GM03348 (cell line): ENCODE results near the gene PDE4D.
"Not testable (repeated sequence)": the region's sequence is repeated elsewhere in the genome, so short reads cannot be mapped to it uniquely, and the experiment has no call there.

Experiments used
- DNase-seq: peaks from one replicate; pipeline ENCODE4 v3.0.0; 2012; ENCODE audit warnings: low spot score

PDE4D gene

DNA sequence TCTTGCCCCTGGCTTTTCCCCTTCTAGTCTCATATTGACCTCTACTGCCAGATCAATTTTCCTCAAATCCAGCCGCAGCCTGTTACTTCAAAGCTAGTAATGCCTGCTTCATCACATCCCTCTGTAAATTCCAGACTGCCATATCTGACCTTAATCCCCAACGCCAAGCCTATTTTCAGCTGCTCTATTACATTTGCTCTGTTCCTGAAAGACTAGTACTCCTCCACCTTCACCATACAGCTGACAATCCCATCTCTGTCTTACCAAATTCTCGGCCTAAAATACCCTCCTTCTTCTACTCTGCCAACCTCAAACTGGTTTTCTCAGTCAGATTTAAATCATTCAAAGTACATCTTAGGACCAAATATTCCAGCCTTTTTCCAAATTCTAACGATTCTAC, 890.4 kb downstream of the PDE4D start:
- no peak for DNase-seq

DNA sequence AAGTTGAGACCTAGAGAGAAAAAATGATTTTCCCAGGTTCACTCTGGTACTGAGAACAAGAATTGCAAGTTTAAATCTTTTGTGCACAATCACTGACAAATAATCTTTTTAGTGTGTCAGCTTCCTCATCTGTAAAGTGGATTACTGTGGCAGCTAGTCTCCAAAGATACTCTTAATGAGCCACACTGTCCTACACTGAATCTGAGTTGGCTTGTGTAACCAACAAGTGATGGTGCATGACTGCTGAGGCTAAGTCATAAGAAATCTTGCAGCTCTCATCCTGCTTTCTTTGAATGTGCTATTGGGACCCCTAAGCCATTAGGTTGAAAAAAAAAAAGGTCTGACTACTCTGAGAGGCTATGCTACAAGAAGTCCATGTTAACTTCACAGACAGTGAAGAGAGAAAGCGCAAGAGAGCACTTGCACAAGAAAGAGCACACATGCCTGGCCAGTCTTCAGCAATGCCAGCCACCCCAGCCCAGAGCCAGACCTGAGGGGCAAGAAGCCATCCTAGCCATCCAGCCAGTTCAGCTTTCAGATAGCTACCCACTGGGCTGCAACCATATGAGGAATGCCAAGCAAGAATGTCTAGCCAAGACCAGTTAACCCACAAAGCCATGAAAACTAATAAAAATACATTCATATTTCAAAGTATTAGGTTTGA, 891.2 kb downstream of the PDE4D start:
- no peak for DNase-seq

DNA sequence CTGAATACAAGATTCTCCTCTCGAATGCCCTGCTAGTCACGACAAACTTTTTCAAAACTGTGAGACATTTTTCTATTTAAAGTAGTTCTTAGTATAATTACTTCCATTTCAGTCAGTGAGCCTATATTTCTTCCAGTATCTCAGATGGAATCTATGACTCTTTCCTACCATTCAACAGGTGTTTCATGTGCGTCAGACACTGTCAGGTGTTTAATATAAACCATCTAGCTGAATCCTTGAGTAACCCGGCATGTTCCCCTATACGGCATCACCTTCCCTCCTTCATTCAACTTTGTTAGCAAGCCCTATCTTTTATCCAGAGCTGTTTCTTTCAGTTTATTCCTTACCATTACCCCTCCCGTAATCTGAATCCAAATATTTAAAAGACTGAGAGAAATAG, 891.8 kb downstream of the PDE4D start:
- DNase-seq = no peak

DNA sequence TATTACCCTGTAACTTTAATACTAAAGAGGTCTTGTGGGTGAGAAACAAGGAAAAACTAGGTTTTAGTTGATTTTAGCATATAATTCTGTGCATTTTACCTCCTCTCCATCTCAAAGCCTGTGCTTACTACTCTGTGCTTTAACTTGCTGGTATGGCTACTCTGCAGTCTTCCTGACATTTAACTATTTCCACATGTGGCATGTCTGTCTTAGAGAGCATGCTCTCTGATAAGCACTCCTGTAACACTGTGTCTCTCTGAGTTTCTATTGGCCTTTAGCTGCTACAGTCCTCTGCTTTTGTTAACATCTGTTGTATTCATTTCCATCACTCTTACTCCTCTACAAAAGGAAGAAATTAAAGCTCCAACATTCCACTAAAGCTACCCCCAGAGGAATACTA, 892.4 kb downstream of the PDE4D start:
- DNase-seq = peak; percentile 9

DNA sequence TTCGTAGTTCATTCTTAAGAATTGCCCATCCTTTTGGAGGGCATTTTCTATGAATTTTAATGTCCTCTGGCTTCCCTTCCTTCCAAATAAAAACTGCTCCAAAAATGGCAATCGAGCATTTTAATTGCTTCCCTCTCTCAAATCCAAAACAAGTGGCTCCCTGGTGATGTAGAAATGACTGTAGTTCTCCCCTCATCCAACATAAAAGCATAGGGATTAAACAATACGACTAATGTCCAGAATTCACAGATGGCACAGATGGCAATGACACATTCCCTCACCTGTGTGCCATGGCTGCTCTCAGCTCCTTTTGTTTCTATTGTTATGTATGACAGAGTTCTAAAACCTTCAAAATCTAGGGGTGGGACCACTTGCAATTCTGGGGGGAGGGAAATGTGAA, 893.3 kb downstream of the PDE4D start:
- no peak for DNase-seq

DNA sequence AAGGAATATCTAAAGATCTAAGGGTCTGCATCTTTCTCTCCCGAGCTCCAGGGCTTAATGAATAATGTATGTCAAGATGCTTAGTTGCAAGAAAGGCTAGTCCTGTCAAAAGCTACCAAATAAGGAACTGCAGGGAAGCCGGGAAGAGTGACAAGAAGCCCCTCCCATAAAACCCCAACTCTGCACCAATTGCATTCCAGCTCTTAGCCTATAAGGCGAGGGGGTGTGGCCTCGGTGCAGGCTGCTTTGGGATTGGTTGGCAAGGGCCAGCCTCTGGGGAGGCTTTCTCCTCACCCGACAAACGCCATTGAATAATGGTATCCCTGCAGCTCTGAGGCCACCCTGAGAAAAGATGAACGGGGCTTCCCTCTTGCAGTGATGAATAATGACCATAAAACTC, 893.7 kb downstream of the PDE4D start:
- no peak for DNase-seq

DNA sequence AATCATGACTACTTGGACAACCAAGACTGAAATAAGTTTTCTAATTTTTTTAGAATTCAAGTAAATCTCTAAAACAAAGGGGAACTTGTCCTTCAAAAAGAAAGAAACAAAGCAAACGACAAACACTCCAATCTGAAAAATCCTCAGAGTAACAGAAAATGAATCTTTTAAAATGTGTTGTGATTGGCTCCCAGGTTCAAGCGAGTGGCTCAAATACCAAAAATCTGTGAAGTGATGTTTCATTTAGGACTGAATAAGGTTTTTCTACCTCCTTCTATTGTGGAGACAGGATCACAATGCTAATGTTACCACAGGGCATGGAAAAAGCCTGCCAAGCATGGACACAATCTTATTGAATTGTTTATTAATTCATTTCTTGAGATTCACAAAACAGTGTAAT, 895.0 kb downstream of the PDE4D start:
- no peak for DNase-seq

DNA sequence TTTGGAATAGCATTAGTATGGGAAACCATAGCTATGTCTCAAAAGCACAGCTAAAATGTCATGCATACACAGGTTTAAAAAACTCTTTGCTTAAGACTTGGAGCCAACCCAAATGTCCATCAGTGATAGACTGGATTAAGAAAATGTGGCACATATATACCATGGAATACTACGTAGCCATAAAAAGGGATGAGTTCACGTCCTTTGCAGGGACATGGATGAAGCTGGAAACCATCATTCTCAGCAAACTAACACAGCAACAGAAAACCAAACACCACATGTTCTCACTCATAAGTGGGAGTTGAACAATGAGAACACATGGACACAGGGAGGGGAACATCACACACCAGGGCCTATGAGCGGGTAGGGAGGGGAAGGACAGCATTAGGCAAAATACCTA, 897.7 kb downstream of the PDE4D start:
- DNase-seq = not testable (repeated sequence)

DNA sequence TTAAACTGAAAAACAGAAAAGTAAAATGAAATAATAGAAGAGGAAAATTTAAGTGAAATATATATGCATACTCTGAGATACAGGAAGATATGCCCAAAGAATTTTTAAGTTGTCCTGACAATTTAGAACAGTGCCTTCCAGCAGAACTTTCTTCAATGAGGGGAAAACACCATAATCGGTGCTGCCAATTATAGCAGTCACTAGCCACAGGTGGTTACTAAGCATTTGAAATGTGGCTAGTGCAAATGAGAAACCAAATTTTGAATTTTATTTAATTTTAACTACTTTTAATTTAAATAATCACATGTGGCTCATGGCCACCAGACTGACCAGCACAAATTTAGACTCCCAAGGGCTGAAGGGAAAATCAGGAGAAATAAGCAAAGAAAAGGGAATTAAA, 900.1 kb downstream of the PDE4D start:
- DNase-seq = no peak

DNA sequence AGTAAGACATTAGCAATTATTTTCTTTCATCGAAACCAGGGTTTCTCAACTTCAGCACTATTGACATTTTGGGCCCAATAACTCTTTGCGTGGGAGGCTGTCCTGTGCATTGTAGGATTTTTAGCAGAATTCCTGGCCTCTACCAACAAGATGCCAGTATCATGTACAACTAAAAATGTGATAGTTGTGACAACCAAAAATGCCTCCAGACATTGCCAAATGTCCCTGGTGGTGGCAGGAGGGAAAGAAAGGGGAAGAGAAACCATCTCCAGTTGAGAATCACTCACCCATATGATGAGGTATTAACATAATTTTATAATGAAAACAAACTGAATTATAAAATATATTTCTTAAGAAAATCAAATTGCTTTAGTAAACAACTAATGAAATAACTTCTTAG, 904.6 kb downstream of the PDE4D start:
- DNase-seq = no peak

DNA sequence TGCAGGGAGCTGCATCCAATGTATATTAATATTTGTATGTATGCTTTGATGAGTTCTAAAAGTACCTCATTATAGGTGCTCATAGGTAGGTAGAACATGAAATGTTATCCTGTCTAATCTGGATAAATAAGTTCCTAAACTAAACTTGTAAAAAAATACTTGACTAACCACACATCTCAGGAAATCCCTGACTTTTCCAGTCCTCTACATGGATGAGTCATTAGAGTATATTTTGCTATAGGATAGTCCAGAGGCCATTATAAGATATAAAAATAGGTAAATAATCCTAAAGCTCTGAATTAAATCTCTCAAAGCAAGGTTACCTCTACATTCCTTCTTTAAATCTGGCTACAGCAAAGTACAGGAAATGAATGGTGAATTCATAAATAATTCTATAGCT, 906.3 kb downstream of the PDE4D start:
- no peak for DNase-seq

DNA sequence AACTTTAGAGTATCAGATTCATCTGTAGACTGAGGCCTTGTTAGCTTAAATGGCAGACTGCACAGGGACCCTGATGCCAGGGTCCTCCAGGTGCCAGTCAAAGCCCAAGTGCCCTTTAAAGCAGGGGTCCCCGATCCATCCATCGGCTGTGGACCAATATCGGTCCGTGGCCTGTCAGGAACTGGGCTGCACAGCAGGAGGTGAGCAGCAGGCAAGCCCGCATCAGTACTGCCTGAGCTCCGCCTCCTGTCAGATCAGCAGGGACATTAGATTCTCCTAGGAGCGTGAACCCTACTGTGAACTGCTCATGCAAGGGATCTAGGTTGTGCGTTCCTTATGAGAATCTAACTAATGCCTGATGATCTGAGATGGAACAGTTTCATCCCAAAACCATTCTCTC, 907.2 kb downstream of the PDE4D start:
- no peak for DNase-seq

DNA sequence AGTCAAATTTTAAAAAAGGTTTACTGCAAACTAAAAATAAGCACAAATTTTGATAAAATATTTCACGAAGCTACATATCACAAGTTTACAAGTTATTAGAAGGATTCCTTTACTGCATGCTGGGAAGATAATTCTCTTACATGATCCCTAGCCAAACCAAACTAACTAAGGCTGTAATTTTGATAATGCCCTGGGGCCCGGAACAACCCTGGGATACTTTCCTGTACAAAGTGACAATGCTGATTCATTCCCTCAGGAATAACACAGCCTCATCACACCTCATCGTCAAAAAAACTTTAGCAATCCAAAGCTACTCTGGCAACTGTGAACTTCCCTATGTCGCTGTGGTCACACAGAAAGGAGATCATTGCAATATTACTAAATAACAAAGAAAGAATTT, 907.8 kb downstream of the PDE4D start:
- DNase-seq = no peak

DNA sequence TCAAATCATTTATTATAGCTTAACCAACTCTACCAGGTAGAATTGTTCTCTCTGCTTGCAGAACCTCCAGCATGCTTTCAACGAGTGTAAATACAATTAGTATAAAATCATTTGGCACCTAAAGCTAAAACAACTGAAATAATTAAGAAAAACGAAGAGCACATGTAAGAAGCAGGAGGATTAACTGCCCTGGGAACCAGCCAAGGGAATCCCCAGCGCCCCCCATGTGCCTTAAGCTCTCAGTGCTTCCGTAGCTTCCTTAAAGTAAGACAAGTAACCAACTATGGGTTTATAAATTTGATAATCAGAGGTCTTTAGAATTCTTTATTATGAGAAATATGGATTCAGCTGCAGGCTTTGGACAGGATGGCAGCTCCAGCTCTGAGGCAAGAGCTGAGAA, 908.2 kb downstream of the PDE4D start:
- no peak for DNase-seq

DNA sequence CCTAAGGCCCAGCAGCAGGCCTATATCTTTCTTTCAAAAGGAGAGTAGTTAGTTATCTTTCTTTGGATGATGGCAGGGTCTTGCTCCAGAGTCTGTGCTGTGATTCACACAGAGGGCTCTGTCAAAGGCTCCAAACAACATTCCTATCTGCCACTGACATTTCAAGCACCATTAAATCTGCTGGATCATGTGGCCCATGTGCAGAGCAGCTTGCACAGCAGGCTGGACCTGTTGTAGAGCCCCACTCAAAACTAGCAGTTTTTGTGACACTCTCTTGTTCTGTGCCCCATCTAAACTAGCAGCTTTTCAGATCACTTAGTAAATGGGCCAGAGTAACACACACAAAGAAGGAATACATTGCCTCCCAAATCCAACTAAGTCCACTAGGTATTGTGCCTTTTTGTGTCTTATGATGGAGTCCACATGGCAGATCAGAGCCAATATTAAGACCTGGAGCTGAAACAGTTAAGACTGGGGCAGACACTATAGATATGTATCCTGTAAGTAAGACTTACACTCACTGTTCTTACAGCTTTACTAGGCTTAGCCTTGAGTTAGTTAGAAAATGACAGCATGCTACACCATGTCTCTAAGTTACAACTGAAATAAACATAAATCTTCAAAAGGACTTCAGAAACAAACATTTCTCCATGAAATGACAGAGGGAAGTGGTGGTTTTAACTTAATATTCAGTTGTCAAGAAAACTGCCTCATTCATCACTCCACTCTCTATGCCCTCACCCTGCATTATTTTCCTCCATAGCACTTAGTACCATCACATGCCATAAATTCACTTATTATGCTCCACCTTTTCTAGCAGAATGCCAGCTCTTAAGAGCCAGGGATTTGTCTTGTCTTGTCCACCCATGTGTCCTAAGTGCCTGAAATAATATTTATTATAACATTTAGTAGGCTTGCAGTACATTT, 909.7 kb downstream of the PDE4D start:
- no peak for DNase-seq

DNA sequence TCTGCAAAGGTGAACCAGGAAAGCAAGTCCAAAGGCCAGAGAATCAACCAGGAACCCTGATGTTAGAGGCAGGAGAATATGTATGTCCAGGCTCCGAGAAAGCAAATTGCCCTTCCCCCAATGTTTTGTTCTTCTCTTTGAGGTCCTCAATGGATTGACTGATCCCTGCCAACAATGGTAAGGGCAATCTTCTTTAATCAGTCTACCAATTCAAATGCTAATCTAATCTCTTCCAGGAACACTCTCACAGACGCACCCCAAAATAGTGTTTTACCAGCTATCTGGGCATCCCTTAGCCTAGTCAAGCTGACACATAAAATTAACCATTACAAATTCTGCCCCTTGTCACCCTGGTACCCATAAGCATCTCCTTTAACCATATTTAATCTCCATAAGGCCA, 912.6 kb downstream of the PDE4D start:
- DNase-seq = no peak

DNA sequence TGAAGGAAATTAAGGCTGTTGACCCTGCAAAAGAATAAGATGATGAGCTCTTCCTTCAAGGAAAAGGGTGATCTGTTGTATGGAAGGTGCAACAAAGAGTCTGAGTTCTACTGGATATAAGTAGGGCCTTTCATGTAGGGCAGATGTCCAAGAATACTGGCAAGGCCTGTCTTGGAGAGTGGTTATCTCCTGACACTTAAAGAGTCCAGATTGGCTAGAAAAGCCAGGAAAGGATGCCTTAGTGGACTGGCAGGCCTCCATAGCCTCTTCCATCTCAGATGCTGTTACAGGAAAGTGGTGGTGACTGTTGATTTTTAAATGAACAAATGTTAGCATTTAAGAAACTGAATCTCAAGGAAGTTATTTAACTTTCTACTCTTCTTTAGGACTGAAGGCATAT, 914.4 kb downstream of the PDE4D start:
- no peak for DNase-seq

DNA sequence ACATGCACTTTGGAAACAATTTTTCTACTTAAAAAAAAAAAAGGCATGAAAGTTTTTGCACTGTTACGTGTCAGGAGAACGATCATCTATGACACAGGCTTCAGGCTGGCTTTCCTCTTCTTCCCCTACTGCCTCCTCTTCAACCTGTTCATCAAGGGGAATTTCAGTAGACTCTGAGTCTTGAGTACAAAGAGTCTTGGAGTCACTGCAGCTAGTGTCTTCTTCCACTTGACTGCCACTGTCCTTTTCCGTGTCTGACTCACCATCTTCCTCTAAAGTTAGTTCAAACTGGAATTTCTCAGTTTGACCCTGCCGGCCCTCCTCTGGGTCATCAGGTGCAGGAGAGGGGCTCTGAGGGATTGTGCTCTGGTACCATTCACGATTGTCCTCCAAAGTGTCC, 918.9 kb downstream of the PDE4D start:
- DNase-seq = no peak

DNA sequence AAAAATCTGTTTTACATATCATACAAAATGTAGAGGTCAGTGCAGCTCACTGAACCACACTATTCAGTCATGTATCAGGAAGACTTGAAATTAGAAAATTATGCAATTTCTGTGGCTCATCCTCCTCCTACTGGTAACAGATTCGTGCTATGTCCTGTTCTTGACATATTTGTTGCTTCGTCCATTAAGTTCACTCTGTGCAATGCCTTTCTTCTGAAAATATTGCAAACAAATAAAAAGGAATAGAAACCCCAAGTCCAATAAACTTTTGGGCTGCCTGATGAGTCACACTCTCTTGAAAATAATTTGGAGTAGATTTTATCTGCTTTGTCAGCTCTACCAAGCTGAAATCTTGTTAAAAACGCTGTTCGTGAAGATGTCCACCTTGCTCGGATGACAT, 919.4 kb downstream of the PDE4D start:
- no peak for DNase-seq

DNA sequence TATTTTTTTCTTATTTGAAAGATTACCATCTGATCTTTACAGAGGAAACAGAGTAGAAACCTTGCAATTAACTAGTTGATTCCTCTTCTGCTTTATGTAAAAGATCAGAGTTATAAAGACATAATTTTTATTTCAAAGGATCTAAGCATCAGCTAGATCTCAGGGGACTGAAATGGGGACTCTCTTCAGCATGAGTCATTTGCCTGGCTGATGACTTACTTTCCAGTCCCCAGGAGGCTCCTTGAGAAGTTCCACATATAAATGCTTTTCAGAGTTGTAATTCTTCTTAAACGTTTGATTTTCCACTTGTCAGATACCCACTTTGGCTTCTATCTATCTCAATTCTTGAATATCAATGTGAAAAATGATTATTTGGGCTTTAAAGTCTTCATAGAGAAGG, 921.2 kb downstream of the PDE4D start:
- no peak for DNase-seq

DNA sequence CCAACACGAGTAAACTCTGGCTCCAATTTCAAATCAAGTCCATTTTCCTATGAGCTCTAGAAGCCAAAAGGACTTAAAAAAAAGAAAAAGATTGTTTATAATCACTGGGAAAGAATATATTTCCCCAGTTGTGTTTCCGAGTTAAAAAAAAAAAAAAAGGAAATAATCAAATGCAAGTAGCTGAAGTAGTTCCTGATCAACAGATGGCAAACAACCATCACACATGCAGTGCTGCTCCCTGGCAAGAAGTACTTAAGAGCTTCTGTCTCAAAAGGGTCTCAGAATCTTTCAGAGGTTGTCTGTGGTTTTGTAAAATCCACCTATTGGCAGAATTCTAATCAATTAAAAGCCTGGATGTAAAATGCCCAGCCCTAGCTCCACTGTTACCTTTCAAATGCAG, 922.8 kb downstream of the PDE4D start:
- DNase-seq = no peak

DNA sequence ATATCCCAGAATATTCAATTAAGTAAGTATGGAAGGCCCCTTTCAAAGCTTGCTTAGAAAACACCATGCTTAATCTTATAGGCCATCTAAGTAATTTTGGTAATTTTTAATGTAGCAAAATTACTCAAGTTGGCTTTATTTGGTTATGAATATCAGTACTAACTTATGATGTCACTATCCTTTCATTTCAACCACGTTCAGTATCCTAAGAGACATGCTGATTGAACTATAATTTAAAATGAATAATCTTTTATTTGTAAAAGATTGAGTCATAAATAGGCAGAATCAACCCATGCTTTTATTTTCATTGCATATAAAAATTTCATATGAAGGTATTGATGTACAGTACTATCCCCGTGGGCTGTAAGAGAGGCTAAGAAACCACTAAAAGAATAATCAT, 923.7 kb downstream of the PDE4D start:
- DNase-seq = no peak

DNA sequence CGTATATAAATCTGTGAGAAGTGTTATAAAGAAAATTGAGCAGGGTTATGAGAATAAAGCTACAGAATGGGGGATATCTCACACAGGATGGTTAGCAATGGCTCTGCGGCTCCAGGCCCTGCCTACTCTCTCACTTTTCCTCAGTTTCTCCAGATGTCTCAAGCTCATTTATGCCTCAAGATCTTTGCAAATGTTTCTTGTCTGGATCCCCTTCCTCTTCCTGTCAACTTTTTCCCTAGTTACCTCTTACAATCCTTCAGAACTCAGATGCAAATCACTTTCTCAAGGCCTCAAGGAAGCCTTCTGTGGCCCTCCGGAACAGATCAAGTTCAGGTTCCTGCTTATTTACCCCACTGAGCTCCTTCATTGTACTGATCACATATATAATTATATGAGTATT, 924.3 kb downstream of the PDE4D start:
- DNase-seq = no peak

DNA sequence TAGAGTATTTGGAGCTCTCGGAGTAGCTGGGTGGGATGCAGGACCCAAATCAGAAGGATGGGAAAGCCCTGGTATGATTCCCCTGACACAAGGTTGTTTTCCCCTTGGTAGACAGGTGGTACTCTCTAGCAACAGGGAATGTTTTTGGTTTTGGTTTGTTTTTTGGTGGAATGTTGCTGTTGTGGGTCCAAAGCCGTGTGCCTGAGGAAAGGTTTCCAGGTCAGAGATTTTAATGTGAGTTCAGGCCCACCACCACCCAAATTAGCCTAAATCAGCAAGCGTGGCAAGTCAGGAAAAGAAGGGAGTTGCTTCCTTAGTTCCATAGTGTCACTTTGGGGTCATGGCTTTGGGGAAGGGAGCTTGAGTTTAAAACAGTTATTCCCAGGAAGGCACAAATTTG, 925.2 kb downstream of the PDE4D start:
- DNase-seq = no peak
